Body of pancreas (tissue), 4 donors: ENCODE results near the gene EDARADD.

Source experiments
- POLR2A ChIP-seq, 3 donors: fragments of 450-650 bp; IDR thresholded peaks; one replicate each; pipeline ENCODE4 v1.6.1; 2016; ENCODE audit warnings: antibody characterized with exemption in 3 of 3, mild to moderate bottlenecking in 2 of 3
- TF ChIP-seq, protein P1 (sequence below), 7 experiments: fragments of 450-650 bp in 4 of 7; fragments of 200-600 bp in 3 of 7; sonication (generic) in 3 of 7; IDR thresholded peaks; one replicate each; pipeline ENCODE4 v1.5.1; 2016 to 2019; ENCODE audit warnings: antibody characterized with exemption in 7 of 7

DNA sequence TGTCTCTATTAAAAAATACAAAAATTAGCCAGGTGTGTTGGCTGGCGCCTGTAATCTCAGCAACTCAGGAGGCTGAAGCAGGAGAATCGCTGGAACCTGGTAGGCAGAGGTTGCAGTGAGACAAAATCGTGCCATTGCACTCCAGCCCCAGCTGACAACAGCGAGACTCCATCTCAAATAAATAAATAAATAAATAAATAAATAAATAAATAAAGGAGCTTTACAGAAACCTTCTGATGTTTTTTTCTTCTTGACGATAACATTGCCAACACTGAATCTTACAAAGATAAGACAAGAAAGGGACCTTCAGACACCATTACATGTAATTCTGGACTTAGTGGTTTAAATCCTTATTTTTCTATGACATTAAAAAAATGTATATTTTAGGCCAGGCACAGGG lies 81.9 kb downstream of the EDARADD start:
- TF ChIP-seq, protein P1, sequence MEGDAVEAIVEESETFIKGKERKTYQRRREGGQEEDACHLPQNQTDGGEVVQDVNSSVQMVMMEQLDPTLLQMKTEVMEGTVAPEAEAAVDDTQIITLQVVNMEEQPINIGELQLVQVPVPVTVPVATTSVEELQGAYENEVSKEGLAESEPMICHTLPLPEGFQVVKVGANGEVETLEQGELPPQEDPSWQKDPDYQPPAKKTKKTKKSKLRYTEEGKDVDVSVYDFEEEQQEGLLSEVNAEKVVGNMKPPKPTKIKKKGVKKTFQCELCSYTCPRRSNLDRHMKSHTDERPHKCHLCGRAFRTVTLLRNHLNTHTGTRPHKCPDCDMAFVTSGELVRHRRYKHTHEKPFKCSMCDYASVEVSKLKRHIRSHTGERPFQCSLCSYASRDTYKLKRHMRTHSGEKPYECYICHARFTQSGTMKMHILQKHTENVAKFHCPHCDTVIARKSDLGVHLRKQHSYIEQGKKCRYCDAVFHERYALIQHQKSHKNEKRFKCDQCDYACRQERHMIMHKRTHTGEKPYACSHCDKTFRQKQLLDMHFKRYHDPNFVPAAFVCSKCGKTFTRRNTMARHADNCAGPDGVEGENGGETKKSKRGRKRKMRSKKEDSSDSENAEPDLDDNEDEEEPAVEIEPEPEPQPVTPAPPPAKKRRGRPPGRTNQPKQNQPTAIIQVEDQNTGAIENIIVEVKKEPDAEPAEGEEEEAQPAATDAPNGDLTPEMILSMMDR (IDR thresholded peaks at IDR 0.05), result no peak
- TF ChIP-seq POLR2A (IDR thresholded peaks at IDR 0.05), result no peak
